Tibial nerve (tissue), 4 donors: ENCODE measurements around the gene NOC2L. TPM values are rescaled to one million over a fixed set of nuclear protein-coding genes. Genes with fewer than 3 reads are reported as not detected.

ENCODE experiments used
- DNase-seq, 2 donors: peaks; one replicate each; pipeline ENCODE4 v3.0.0-alpha.2; 2019; ENCODE audit warnings: low spot score in 2 of 2
- H3K27ac ChIP-seq, 4 donors: fragments of 200-600 bp; sonication (generic) in 3 of 4; one replicate each; pipeline ENCODE4 v1.5.1; 2017 to 2019; ENCODE audit warnings: mild to moderate bottlenecking in 1 of 4
- H3K27me3 ChIP-seq, 2 donors: fragments of 200-600 bp; sonication (generic) in 1 of 2; one replicate each; pipeline versions ENCODE4 v1.5.1 to v1.6.0; 2017 to 2019
- H3K36me3 ChIP-seq, 3 donors: fragments of 200-600 bp; sonication (generic); one replicate each; pipeline ENCODE4 v1.5.1; 2018 to 2019
- H3K4me1 ChIP-seq, 4 donors: fragments of 200-600 bp; sonication (generic) in 3 of 4; one replicate each; pipeline ENCODE4 v1.5.1; 2017 to 2019
- H3K4me3 ChIP-seq, 4 donors: fragments of 200-600 bp; sonication (generic) in 3 of 4; one replicate each; pipeline ENCODE4 v1.5.1; 2017 to 2019; ENCODE audit warnings: mild to moderate bottlenecking in 1 of 4, moderate library complexity in 1 of 4
- H3K9me3 ChIP-seq, 4 donors: fragments of 200-600 bp; sonication (generic) in 3 of 4; one replicate each; pipeline ENCODE4 v1.5.1; 2017 to 2019
- CTCF ChIP-seq, 5 experiments: fragments of 200-600 bp in 3 of 5; fragments of 450-650 bp in 2 of 5; sonication (generic) in 3 of 5; IDR thresholded peaks; one replicate each; pipeline ENCODE4 v1.5.1; 2016 to 2019; ENCODE audit warnings: antibody characterized with exemption in 5 of 5, mild to moderate bottlenecking in 3 of 5, moderate library complexity in 2 of 5
- EP300 ChIP-seq, 2 donors: sonication (generic); formaldehyde crosslinking; IDR thresholded peaks; one replicate each; pipeline ENCODE4 v1.6.1; 2017; ENCODE audit warnings: antibody characterized with exemption in 2 of 2, mild to moderate bottlenecking in 1 of 2
- POLR2A ChIP-seq, 2 donors: fragments of 450-650 bp; IDR thresholded peaks; one replicate each; pipeline ENCODE4 v1.6.1; 2017; ENCODE audit warnings: antibody characterized with exemption in 2 of 2, mild to moderate bottlenecking in 2 of 2, moderate library complexity in 2 of 2
- WGBS, 2 donors: methylation state at CpG; one replicate each; pipeline ENCODE4 v1.1.5; 2018; 5-methylcytosine and 5-hydroxymethylcytosine counted together
- total RNA-seq, 4 donors: library from RNA; depleted of rRNA; stranded (reverse); fragments of >200 nt; gene quantifications; one replicate each; pipeline ENCODE4 v1.1.0, GENCODE V29; 2016

Gene NOC2L
- total RNA-seq, 4 donors from 2014 or later, result 28.2 to 54.0 (median 46.4) TPM

- Histone ChIP-seq H3K27ac (peak overlapping the region in 2 of 4 donors; percentile 33 to 75), H3K4me3 (peak overlapping the region in 1 of 4 donors; percentile 1), H3K36me3 (no peaks in the 10 kb centered on the region), H3K9me3 (no peaks in the 10 kb centered on the region), H3K4me1 (peaks cover 0 to 43% (median 0%) of the 10 kb centered on the region in 4 donors), H3K27me3 (peaks cover 0 to 75% of the 10 kb centered on the region in 2 donors)
- no peak for DNase-seq
- 10 to 21% methylated on average over 26 to 35 of the region's 37 CpGs for WGBS, 2 donors
- TF ChIP-seq POLR2A (IDR thresholded peaks at IDR 0.05) (no peak), EP300 (IDR thresholded peaks at IDR 0.05) (peak in 1 of 2 donors; percentile 72)
Observed at GRCh38 chr1:934991-935750, 23.9 kb downstream of the NOC2L start.

- H3K36me3 ChIP-seq, result no peaks in the 10 kb centered on the region
- no peak for DNase-seq
- peaks cover 0 to 61% of the 10 kb centered on the region in 2 donors for H3K27me3 ChIP-seq
- H3K4me1 ChIP-seq, result peaks cover 0 to 28% (median 0%) of the 10 kb centered on the region in 4 donors
- H3K9me3 ChIP-seq, result no peaks in the 10 kb centered on the region
- WGBS, 2 donors, result 50 to 57% methylated on average over 10 of the region's 10 CpGs
- TF ChIP-seq CTCF (IDR thresholded peaks at IDR 0.05) (no peak), POLR2A (IDR thresholded peaks at IDR 0.05) (no peak)
- H3K4me3 ChIP-seq, result no peak overlapping the region
- peak overlapping the region in 2 of 4 donors; percentile 42 to 66 for H3K27ac ChIP-seq
Observed at GRCh38 chr1:933603-933940, 25.5 kb downstream of the NOC2L start.

GRCh38 chr1:932776-933602 is 26.1 kb downstream of the NOC2L start:
- H3K4me3 ChIP-seq, result no peak overlapping the region
- H3K27me3 ChIP-seq, result peaks cover 0 to 55% of the 10 kb centered on the region in 2 donors
- no peak for TF ChIP-seq EP300 (IDR thresholded peaks at IDR 0.05)
- TF ChIP-seq CTCF (IDR thresholded peaks at IDR 0.05), result no peak
- no peak for TF ChIP-seq POLR2A (IDR thresholded peaks at IDR 0.05)
- no peaks in the 10 kb centered on the region for H3K9me3 ChIP-seq
- WGBS, 2 donors, result 75 to 76% methylated on average over 25 of the region's 25 CpGs
- H3K4me1 ChIP-seq, result peaks cover 0 to 23% (median 0%) of the 10 kb centered on the region in 4 donors
- no peaks in the 10 kb centered on the region for H3K36me3 ChIP-seq
- peak overlapping the region in 2 of 4 donors; percentile 42 to 66 for H3K27ac ChIP-seq
- DNase-seq, result no peak

GRCh38 chr1:932173-932510 is 26.9 kb downstream of the NOC2L start:
- Histone ChIP-seq H3K9me3 (no peaks in the 10 kb centered on the region), H3K27me3 (peaks cover 0 to 55% of the 10 kb centered on the region in 2 donors), H3K4me1 (peaks cover 0 to 21% (median 0%) of the 10 kb centered on the region in 4 donors), H3K36me3 (no peaks in the 10 kb centered on the region), H3K4me3 (no peak overlapping the region), H3K27ac (no peak overlapping the region)
- no peak for DNase-seq
- 71 to 78% methylated on average over 16 of the region's 16 CpGs for WGBS, 2 donors
- no peak for TF ChIP-seq EP300 (IDR thresholded peaks at IDR 0.05)
- no peak for TF ChIP-seq CTCF (IDR thresholded peaks at IDR 0.05)
- no peak for TF ChIP-seq POLR2A (IDR thresholded peaks at IDR 0.05)

GRCh38 chr1:931380-932172 is 27.5 kb downstream of the NOC2L start:
- Histone ChIP-seq H3K9me3 (no peaks in the 10 kb centered on the region), H3K27me3 (peaks cover 0 to 55% of the 10 kb centered on the region in 2 donors), H3K4me3 (no peak overlapping the region), H3K4me1 (peaks cover 0 to 18% (median 0%) of the 10 kb centered on the region in 4 donors), H3K27ac (no peak overlapping the region), H3K36me3 (no peaks in the 10 kb centered on the region)
- DNase-seq, result no peak
- 60 to 63% methylated on average over 15 of the region's 15 CpGs for WGBS, 2 donors
- TF ChIP-seq EP300 (IDR thresholded peaks at IDR 0.05) (no peak), CTCF (IDR thresholded peaks at IDR 0.05) (no peak), POLR2A (IDR thresholded peaks at IDR 0.05) (no peak)
